ENCODE results near the gene CREB3L2.

DNA sequence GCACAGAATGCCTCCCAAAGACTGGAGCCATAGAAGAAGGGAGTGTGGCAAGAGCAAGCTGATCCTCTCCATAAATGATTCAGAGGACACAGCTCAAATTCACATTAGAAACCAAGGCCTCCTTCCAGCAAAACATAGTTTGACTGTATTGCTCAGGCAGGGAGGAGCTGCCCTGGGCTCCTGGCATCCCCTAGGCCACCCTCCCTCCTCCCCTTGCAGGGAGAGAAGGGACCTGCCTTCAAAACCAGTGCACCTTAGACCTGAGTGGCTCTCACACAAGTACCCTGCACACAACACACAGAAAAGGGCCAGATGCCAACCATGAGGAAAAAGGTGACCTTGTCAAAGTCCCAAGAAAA, 64.7 kb downstream of the CREB3L2 start:
- no peak for TF ChIP-seq POLR2A (IDR thresholded peaks at IDR 0.05; ENCODE audit: low read length)
- TF ChIP-seq GATA1 (IDR thresholded peaks at IDR 0.05; ENCODE audit: low read depth, low read length), result no peak
